ENCODE measurements around the gene GALNS. TPM values are rescaled to one million over a fixed set of nuclear protein-coding genes. Genes with fewer than 3 reads are reported as not detected.

GALNS gene
- total and polyA plus RNA-seq, 2 of the 13 experiments (the other 11 are each of a cell fraction or from before 2014, with no cell fraction given), result 9.2 to 9.8 TPM

- TF ChIP-seq MAFK (conservative IDR thresholded peaks at IDR 0.05 in 1 of 2, IDR thresholded peaks at IDR 0.05 in 1 of 2; ENCODE audit: low read length in 2 of 2) (no peak), ERF (CRISPR knock-in tag; IDR thresholded peaks at IDR 0.05) (no peak; the same call in 1 of the 2 replicates), TP53 (CRISPR knock-in tag; conservative IDR thresholded peaks at IDR 0.05) (no peak), MYC (CRISPR knock-in tag; IDR thresholded peaks at IDR 0.05; ENCODE audit: borderline replicate concordance) (peak; percentile 96; the same call in 1 of the 2 replicates), ZBTB7B (CRISPR knock-in tag; IDR thresholded peaks at IDR 0.05) (peak; percentile 65; the same call in 1 of the 2 replicates), ZNF605 (CRISPR knock-in tag; IDR thresholded peaks at IDR 0.05) (peak; percentile 41), HOXD1 (CRISPR knock-in tag; IDR thresholded peaks at IDR 0.05) (no peak; the same call in 1 of the 2 replicates), ZBTB49 (CRISPR knock-in tag; IDR thresholded peaks at IDR 0.05; ENCODE audit: borderline replicate concordance) (no peak), ZNF639 (CRISPR knock-in tag; conservative IDR thresholded peaks at IDR 0.05) (peak; percentile 72), KAT8 (CRISPR knock-in tag; IDR thresholded peaks at IDR 0.05) (peak; percentile 87), NR2C2 (CRISPR knock-in tag; IDR thresholded peaks at IDR 0.05; ENCODE audit: borderline replicate concordance) (peak; percentile 38; the same call in 1 of the 2 replicates), ZNF883 (CRISPR knock-in tag; IDR thresholded peaks at IDR 0.05; ENCODE audit: not compliant biosample characterization) (no peak), ZSCAN29 (CRISPR knock-in tag; conservative IDR thresholded peaks at IDR 0.05) (no peak), PCBP1 (IDR thresholded peaks at IDR 0.05; ENCODE audit: borderline replicate concordance, low read depth, low read length) (no peak), REL (CRISPR knock-in tag; conservative IDR thresholded peaks at IDR 0.05) (no peak), GATA4 (IDR thresholded peaks at IDR 0.05; ENCODE audit: borderline replicate concordance, low read depth) (no peak; the same call in 1 of the 2 replicates), AKNA (CRISPR knock-in tag; IDR thresholded peaks at IDR 0.05; ENCODE audit: borderline replicate concordance) (peak; percentile 70; the same call in 1 of the 2 replicates), CBX5 (CRISPR knock-in tag; IDR thresholded peaks at IDR 0.05; ENCODE audit: borderline replicate concordance) (peak; percentile 67; the same call in 1 of the 2 replicates), ZNF619 (CRISPR knock-in tag; IDR thresholded peaks at IDR 0.05) (0 out of 2 replicates have a peak, but pooled peaks have one; percentile 20), NFE2L1 (CRISPR knock-in tag; IDR thresholded peaks at IDR 0.05; ENCODE audit: borderline replicate concordance) (no peak; the same call in 1 of the 2 replicates), ARNT (IDR thresholded peaks at IDR 0.05) (no peak)
Observed at GRCh38 chr16:88810912-88811768, 45.6 kb downstream of the GALNS start (continued).
